Sigmoid colon (tissue), 7 donors: ENCODE measurements around the gene ROBO1. TPM values are rescaled to one million over a fixed set of nuclear protein-coding genes. Genes with fewer than 3 reads are reported as not detected.

Source experiments
- DNase-seq: peaks from one replicate; pipeline ENCODE4 v3.0.0-alpha.2; 2019
- H3K27ac ChIP-seq, 4 donors: fragments of 200-600 bp; sonication (generic); one replicate each; pipeline ENCODE4 v1.5.1; 2016 to 2019; ENCODE audit warnings: mild to moderate bottlenecking in 1 of 4
- H3K27me3 ChIP-seq, 3 donors: fragments of 200-600 bp; sonication (generic); one replicate each; pipeline ENCODE4 v1.5.1; 2019; ENCODE audit warnings: mild to moderate bottlenecking in 1 of 3
- H3K36me3 ChIP-seq, 4 donors: fragments of 200-600 bp; sonication (generic); one replicate each; pipeline ENCODE4 v1.5.1; 2016 to 2019
- H3K4me1 ChIP-seq, 4 donors: fragments of 200-600 bp; sonication (generic); one replicate each; pipeline ENCODE4 v1.5.1; 2017 to 2019
- H3K4me3 ChIP-seq, 4 donors: fragments of 200-600 bp; sonication (generic); one replicate each; pipeline ENCODE4 v1.5.1; 2017 to 2019; ENCODE audit warnings: mild to moderate bottlenecking in 2 of 4, moderate library complexity in 1 of 4
- H3K9me3 ChIP-seq, 4 donors: fragments of 200-600 bp in 3 of 4; sonication (generic) in 3 of 4; one replicate each; pipeline versions ENCODE4 v1.5.1 to v1.6.1; 2013 to 2019
- CTCF ChIP-seq, 4 experiments: fragments of 450-650 bp in 3 of 4; fragments of 200-600 bp in 1 of 4; IDR thresholded peaks; one replicate each; pipeline ENCODE4 v1.5.1; 2016 to 2019; ENCODE audit warnings: antibody characterized with exemption in 4 of 4, mild to moderate bottlenecking in 3 of 4, moderate library complexity in 2 of 4
- EP300 ChIP-seq, 4 donors: sonication (generic); formaldehyde crosslinking; IDR thresholded peaks; one replicate each; pipeline ENCODE4 v1.6.1; 2017; ENCODE audit warnings: antibody characterized with exemption in 4 of 4
- POLR2A ChIP-seq, 2 donors: fragments of 450-650 bp; IDR thresholded peaks; one replicate each; pipeline ENCODE4 v1.6.1; 2016; ENCODE audit warnings: antibody characterized with exemption in 2 of 2, mild to moderate bottlenecking in 2 of 2, moderate library complexity in 2 of 2
- POLR2AphosphoS5 ChIP-seq, 4 donors: sonication (generic); formaldehyde crosslinking; IDR thresholded peaks; one replicate each; pipeline ENCODE4 v1.6.1; 2017; ENCODE audit warnings: antibody characterized with exemption in 4 of 4
- WGBS, 2 donors: extraction: QIAGEN DNeasy Blood & Tissue Kit; methylation state at CpG; one replicate each; pipeline ENCODE4 v1.1.7; 2013; 5-methylcytosine and 5-hydroxymethylcytosine counted together
- intact Hi-C: fragments of 100-400 bp; cut with DNase I; formaldehyde crosslinking; loops from one replicate; pipeline ENCODE4 v1.15.1; 2023
- polyA plus RNA-seq, 3 donors: library from polyadenylated mRNA; stranded (reverse); fragments of 200-250 nt; gene quantifications; one replicate each; pipeline ENCODE4 v1.2.3, GENCODE V29; 2013
- total RNA-seq, 4 donors: library from RNA; depleted of rRNA; stranded (reverse); fragments of >200 nt; gene quantifications; one replicate each; pipeline ENCODE4 v1.1.0, GENCODE V29; 2016
- donor health status: healthy with polysubstance abuse.
- donor health status: Bipolar disorder and iron deficiency.
- donor health status: healthy.

Gene ROBO1
- total and polyA plus RNA-seq, 7 donors, result 0.69 to 45.7 (median 32.4) TPM

DNA sequence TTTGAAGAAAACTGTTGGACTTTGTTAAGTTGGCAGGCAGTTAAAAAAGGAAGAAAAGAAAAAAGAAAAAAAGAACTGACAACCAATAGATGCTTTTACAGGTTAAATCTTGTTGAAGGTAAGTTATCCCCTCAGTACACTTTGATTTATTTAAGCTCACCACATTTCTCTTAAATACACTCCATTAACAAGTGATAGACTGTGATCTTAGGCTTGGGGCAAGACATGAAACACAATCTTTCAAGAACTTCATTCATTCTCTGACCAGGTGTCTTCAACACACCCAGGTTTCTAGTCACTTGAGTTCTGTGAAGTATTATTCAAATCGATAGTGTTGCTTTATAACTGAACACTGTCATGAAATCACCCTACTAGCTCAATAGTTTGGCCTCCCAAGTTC, 751.9 kb downstream of the ROBO1 start:
- no peak for TF ChIP-seq EP300 (IDR thresholded peaks at IDR 0.05)
- TF ChIP-seq POLR2A (IDR thresholded peaks at IDR 0.05), result no peak
- TF ChIP-seq CTCF (IDR thresholded peaks at IDR 0.05), result no peak
- no peak for TF ChIP-seq POLR2AphosphoS5 (IDR thresholded peaks at IDR 0.05)
- Histone ChIP-seq H3K4me3 (peak overlapping the region; percentile 71 to 96 (median 93)), H3K4me1 (peaks cover 0 to 62% (median 24%) of the 10 kb centered on the region in 4 donors), H3K27ac (no peak overlapping the region), H3K27me3 (no peaks in the 10 kb centered on the region), H3K9me3 (no peaks in the 10 kb centered on the region), H3K36me3 (no peaks in the 10 kb centered on the region)
- intact Hi-C loops, result loop anchor here (5.0 kb wide), 3 partner anchors 144 to 351 kb away; no protein-coding TSS in a partner anchor
- WGBS, 2 donors, result 59 to 66% methylated on average over 1 of the region's 1 CpG
- DNase-seq, result no peak

DNA sequence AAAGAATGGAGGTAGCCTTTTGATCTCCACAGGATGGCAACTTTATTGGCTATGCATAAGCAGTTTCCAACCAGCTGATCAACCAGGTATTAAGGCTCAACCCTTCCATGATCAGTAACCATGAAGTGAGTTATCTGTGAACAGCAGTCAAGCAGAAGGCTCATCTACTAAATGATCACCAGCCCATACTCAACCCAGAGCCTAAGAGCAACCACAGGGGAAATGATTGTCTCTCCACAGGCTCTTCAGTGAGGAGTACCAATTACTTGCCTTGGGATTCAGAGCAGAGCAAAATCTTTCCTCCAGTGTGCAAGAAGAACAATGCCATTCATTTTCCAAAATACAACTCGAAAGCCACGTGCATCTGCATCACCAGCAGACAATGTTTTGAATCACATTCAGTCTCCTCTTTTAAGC, 754.8 kb downstream of the ROBO1 start:
- Histone ChIP-seq H3K4me1 (peaks cover 0 to 59% (median 24%) of the 10 kb centered on the region in 4 donors), H3K36me3 (no peaks in the 10 kb centered on the region), H3K4me3 (no peak overlapping the region), H3K27me3 (no peaks in the 10 kb centered on the region), H3K27ac (peak overlapping the region in 3 of 4 donors; percentile 17 to 46 (median 40)), H3K9me3 (no peaks in the 10 kb centered on the region)
- intact Hi-C loops, result no loop called here
- no peak for DNase-seq
- TF ChIP-seq CTCF (IDR thresholded peaks at IDR 0.05), result no peak
- WGBS, 2 donors, result 72 to 78% methylated on average over 2 of the region's 2 CpGs

GRCh38 chr3:79012530-79012913, 755.3 kb downstream of the ROBO1 start:
- TF ChIP-seq POLR2AphosphoS5 (IDR thresholded peaks at IDR 0.05) (no peak), POLR2A (IDR thresholded peaks at IDR 0.05) (no peak), CTCF (IDR thresholded peaks at IDR 0.05) (no peak), EP300 (IDR thresholded peaks at IDR 0.05) (no peak)
- peaks cover 0 to 59% (median 24%) of the 10 kb centered on the region in 4 donors for H3K4me1 ChIP-seq
- WGBS, 2 donors, result 67 to 85% methylated on average over 2 of the region's 2 CpGs
- H3K9me3 ChIP-seq, result no peaks in the 10 kb centered on the region
- H3K4me3 ChIP-seq, result no peak overlapping the region
- intact Hi-C loops, result no loop called here
- no peaks in the 10 kb centered on the region for H3K27me3 ChIP-seq
- H3K36me3 ChIP-seq, result no peaks in the 10 kb centered on the region
- peak overlapping the region in 3 of 4 donors; percentile 17 to 46 (median 40) for H3K27ac ChIP-seq
- DNase-seq, result no peak

GRCh38 chr3:79011821-79012529, 755.8 kb downstream of the ROBO1 start:
- 77 to 81% methylated on average over 5 of the region's 5 CpGs for WGBS, 2 donors
- intact Hi-C loops, result no loop called here
- Histone ChIP-seq H3K27ac (peak overlapping the region in 3 of 4 donors; percentile 17 to 46 (median 40)), H3K36me3 (no peaks in the 10 kb centered on the region), H3K4me1 (peaks cover 0 to 59% (median 24%) of the 10 kb centered on the region in 4 donors), H3K9me3 (no peaks in the 10 kb centered on the region), H3K4me3 (no peak overlapping the region), H3K27me3 (no peaks in the 10 kb centered on the region)
- no peak for TF ChIP-seq POLR2A (IDR thresholded peaks at IDR 0.05)
- TF ChIP-seq CTCF (IDR thresholded peaks at IDR 0.05), result no peak
- no peak for TF ChIP-seq EP300 (IDR thresholded peaks at IDR 0.05)
- no peak for TF ChIP-seq POLR2AphosphoS5 (IDR thresholded peaks at IDR 0.05)
- no peak for DNase-seq

DNA sequence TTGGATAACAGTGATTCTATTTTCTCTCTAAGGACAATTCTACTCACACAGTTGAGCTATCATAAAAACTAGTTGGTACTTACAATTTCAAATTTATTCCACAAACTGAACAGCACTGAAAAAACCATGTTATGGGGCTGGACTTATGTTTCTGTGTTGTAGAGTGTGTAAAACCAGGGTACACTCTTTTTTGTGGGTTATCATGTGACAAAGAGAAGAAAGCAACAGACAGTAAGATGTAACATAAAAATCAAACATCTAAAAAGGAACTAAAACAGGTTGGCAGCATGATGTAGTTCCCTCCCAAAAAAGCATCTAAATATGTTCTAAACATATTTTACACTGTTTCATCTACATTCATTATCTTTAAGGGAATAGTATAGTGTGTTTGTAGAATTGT, 757.9 kb downstream of the ROBO1 start:
- intact Hi-C loops, result no loop called here
- Histone ChIP-seq H3K27me3 (no peaks in the 10 kb centered on the region), H3K4me3 (no peak overlapping the region), H3K27ac (no peak overlapping the region), H3K9me3 (no peaks in the 10 kb centered on the region), H3K4me1 (peaks cover 0 to 41% (median 23%) of the 10 kb centered on the region in 4 donors), H3K36me3 (no peaks in the 10 kb centered on the region)
- TF ChIP-seq EP300 (IDR thresholded peaks at IDR 0.05) (no peak), POLR2AphosphoS5 (IDR thresholded peaks at IDR 0.05) (no peak), CTCF (IDR thresholded peaks at IDR 0.05) (no peak), POLR2A (IDR thresholded peaks at IDR 0.05) (no peak)
- DNase-seq, result no peak
